Activated CD8-positive, alpha-beta memory T cell treated with anti-CD3 and anti-CD28 coated beads, Interleukin-2, amount 50 U/mL, for 48 hours (primary cell): Measurements from ENCODE around the gene RAPGEF6.
"Not testable (repeated sequence)": the region's sequence is repeated elsewhere in the genome, so short reads cannot be mapped to it uniquely, and the experiment has no call there.

Experiments used
- DNase-seq: peaks from one replicate; pipeline ENCODE4 v3.0.0-alpha.2; 2020

RAPGEF6 gene

DNA sequence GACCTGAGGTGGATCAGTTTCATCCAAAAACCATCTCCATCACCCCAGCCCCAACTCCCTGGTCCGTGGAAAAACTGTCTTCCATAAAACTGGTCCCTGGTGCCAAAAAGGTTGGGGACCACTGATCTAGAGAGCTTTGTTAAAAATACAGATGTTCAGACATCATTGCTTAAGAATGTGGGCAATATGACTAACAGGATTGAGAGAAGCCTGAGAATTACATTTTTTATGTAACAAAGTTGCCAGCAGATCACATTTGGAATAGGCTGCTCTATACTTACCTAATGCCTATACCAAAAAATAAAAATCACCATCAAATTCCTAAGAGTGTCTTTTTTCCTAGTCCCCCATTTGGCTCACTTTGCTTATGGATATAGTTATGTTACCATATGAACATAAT, 143.3 kb downstream of the RAPGEF6 start:
- DNase-seq: no peak

- DNase-seq: no peak
These were observed 146.6 kb downstream of the RAPGEF6 start for GRCh38 chr5:131488463-131488862.

DNA sequence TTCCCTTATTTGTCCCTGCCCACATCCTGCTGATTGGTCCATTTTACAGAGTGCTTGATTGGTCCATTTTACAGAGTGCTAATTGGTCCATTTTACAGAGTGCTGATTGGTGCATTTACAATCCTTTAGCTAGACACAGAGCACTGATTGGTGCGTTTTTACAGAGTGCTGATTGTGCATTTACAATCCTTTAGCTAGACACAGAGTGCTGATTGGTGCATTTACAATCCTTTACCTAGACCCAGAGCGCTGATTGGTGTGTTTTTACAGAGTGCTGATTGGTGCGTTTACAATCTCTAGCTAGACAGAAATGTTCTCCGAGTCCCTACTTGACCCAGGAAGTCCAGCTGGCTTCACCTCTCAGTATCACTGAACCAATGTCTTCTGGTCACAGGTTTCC, 147.7 kb downstream of the RAPGEF6 start:
- not testable (repeated sequence) for DNase-seq

GRCh38 chr5:131482617-131483016, 152.4 kb downstream of the RAPGEF6 start:
- no peak for DNase-seq

DNA sequence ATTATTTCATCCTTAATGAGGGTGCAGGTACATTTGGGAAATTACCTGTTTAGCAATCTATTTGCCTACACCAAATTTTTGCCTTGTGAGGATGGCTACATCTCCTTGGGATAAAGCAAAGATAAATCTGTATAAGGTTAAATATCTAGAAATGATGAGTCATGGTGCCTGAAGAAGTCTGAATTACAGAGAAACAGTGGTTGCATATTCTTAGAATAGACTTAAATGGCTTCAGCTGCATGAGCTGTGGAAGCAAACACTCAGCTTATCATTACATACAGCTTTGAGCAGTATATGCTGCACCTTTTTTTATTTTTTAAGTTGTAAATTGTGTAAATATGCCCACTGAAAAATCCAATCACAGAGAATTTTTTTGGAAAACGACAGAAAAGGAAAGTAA, 153.5 kb downstream of the RAPGEF6 start:
- DNase-seq: no peak

- no peak for DNase-seq
These were observed 159.5 kb downstream of the RAPGEF6 start for GRCh38 chr5:131475541-131475941.

DNA sequence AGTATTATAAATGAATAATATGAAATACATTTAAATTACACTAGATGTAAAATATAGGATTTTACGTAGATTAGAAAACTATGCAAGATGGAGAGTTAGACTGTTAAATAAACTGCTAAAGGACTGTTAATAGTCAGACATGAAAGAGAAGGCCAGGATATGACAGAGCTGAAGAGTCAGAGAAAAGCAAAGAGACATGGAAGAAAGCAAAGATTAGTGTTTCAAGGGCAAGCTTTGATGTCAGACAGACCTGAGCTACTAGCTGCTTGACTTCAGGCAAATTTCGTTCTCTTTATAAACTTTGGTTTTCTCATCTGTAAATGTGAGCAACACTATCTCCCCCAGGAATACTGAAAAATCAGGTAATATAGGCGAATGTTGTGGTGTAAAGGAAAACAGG, 161.3 kb downstream of the RAPGEF6 start:
- DNase-seq: no peak

- DNase-seq: no peak
These were observed 168.8 kb downstream of the RAPGEF6 start for GRCh38 chr5:131466171-131466766.

DNA sequence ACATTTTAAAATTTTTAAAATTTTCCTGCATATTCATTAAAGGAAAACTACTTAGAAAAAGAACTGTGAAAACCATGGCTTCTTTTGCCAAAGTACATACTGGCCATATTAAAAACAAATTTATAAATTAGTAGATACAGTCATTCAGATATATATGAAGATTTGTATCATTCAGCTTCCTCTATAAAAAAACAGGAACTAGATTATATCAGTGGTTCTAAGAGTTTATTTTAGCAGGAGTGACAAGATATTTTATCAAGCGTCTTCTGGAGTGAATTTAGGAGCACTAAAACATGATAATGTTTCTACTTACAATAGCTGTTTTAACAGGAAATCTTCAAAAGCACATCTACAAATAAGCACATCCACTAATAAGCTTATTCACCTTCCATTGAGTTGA, 171.4 kb downstream of the RAPGEF6 start:
- no peak for DNase-seq

- no peak for DNase-seq
These were observed 172.6 kb downstream of the RAPGEF6 start for GRCh38 chr5:131462454-131462853.

GRCh38 chr5:131461742-131462141, 173.3 kb downstream of the RAPGEF6 start:
- DNase-seq: no peak

GRCh38 chr5:131460867-131461572, 174.0 kb downstream of the RAPGEF6 start:
- no peak for DNase-seq

DNA sequence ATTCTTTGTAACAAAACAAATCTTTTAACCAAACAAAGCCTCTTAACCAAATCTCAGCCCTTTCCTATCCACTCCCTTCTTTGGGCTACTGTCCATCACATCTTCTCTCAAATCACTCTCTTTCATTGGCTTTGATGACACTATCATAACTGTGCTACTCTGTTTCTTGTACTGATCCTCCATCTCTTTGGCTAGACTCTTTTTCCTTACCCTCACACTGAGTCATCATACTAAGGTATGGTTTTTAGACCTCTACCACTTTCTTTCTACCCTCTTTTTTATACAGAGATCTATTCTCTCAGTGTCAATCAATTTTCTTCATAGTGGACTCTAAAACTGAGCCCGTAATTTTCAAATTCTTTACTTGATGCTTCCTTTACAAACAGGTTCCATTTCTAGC, 174.9 kb downstream of the RAPGEF6 start:
- DNase-seq: no peak

DNA sequence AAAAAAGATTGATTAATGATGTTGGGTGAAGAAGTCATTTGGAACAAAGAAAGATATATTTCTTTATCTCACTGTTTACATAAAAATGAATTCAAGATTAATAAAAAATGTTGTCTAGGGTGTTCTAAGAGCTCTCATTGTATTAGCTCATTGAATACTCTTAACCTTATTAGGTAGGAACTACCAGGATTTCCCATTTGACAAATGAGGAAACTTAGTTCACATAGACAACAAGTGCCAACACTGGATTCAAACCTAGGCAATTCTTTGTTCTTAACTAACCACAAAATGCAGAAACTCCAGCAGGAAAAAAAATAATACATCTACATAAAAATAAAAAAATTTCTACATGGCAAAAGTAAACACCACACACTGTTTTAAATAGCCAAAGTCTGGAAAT, 175.8 kb downstream of the RAPGEF6 start:
- DNase-seq: no peak

DNA sequence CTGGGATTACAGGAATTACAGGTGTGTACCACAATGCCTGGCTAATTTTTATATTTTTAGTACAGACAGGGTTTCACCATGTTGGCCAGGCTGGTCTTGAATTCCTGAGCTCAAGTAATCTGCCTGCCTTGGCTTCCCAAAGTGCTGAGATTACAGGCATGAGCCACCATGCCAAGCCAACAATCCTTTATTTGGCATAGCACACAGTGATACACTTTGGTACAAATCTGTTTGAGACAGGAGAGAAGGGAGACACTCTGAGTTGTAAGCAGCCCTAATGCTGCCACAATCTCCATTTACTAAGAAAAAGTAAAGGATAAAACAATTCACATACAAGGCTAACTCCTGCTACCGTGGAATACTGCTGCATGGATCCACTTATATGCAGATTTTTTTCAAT, 177.8 kb downstream of the RAPGEF6 start:
- no peak for DNase-seq

DNA sequence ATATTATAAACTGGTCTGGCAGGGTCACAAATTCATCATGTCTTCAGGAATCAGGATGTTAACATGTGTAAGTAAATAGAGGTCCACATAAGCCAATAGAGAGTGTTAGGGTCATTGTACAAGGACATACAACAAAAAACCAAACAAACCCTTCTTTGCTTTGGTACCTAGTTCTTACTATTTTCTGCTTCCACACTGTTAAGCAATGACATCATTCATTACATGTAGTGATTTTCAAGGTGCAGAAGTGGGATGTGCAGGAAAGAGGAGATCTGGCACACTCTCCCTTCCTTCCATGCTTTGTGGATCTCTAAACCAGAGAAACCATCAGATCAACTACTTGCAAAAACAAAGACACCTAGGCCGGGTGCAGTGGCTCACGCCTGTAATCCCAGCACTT, 184.1 kb downstream of the RAPGEF6 start:
- no peak for DNase-seq

- no peak for DNase-seq
These were observed 193.8 kb downstream of the RAPGEF6 start for GRCh38 chr5:131441184-131441583.

DNA sequence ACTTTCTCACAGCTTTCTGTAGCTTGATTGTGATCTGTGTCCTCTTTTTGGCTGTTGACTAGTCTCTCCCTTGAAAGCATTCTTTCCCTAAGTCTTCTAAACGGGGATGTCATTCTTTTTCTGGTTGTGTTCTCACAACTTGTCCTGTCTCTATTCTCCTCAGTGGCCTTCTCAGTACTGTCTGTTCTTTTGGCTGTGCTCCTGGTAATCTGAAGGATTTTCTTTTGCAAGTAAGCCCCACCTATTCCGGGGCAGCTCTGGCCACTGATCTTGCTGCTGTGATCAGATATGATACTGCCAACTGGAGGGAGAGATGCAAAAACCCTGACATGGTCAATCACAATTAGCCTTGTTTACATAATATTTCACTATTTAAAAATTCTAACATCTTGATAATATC, 198.9 kb downstream of the RAPGEF6 start:
- no peak for DNase-seq

DNA sequence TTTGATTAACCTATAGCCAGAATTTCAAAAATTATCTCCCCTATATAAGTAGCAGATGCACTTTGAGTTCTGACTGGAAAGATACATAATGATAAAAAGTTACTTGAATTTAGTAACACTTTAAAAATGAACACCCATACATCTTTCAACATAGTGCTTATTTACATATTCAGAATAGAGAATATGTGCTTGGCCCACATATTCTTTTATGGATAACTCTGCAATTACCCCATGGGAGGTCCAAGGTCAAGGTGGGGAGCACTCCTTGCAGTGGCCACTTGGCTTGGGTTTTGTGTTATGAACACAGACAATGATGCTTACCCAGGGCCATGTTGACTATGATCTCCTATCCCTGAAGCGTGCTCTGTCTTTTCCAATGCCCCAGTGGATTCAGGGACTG, 201.9 kb downstream of the RAPGEF6 start:
- no peak for DNase-seq

GRCh38 chr5:131431794-131432193, 203.2 kb downstream of the RAPGEF6 start:
- no peak for DNase-seq

DNA sequence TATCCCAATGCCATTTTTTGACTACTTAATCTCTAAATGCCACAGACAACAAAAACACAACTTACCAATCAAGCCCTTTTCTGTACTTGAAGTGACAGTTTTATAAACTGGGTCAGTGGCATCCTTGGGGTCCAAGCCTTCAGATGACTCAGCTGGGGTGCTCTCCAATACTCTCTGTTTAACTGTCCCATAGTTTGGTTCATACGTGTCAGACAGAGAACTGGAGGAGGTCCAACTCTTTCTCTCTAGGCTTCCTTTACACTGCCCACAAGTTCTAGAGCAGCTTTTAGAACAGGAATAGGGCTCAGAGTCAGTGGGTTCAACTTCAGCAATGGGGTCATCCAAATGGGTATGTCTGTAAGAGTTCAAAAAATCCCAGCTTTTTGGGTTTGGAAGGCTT, 204.2 kb downstream of the RAPGEF6 start:
- no peak for DNase-seq

- DNase-seq: no peak
These were observed 209.0 kb downstream of the RAPGEF6 start for GRCh38 chr5:131426011-131426410.

DNA sequence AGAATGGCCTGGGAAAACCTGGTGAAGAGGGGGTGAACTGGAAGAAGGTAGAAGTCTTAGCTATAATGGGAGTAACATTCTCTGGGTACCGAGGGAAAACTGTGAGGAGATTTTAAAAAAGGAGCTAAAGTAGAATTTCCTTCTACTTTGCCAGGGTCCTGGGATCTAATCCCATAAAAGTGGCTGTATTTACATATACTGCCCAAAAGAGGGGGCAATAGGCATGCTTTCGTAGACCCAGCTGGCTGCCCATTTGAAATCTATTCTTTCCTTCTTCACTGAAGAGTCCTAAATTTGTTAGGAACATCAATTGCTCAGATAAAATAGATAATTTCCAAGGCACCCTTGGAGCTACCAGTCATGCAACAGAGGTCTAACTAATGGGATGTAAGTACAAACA, 212.0 kb downstream of the RAPGEF6 start:
- no peak for DNase-seq

GRCh38 chr5:131419877-131420276, 215.2 kb downstream of the RAPGEF6 start:
- no peak for DNase-seq

DNA sequence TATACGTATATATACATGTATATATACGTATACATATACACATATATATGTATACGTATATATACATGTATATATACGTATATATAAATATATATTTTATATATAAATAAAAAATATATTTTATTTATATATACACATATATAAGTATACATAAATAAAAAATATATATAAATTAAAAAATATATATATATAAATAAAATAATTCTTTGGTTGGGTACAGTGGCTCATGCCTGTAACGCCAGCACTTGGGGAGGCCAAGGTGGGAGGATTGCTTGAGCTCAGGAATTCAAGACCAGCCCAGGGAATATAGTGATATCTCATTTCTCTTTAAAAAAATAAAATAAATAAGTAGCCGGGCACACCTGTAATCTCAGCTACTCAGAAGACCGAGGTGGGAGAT, 216.2 kb downstream of the RAPGEF6 start:
- DNase-seq: no peak
